Measurements from ENCODE around the gene LAMA3. TPM values are rescaled to one million over a fixed set of nuclear protein-coding genes. Genes with fewer than 3 reads are reported as not detected.

LAMA3 gene
- total RNA-seq, 1 donor from 2014 or later: 1.7 TPM

- Mint-ChIP-seq H3K9me3 (ENCODE audit: unreplicated experiment) (no peaks in the 10 kb centered on the region), H3K27ac (ENCODE audit: unreplicated experiment) (no peak overlapping the region), H3K36me3 (ENCODE audit: low read depth, unreplicated experiment) (no peaks in the 10 kb centered on the region), H3K4me1 (ENCODE audit: unreplicated experiment) (peaks cover 4% of the 10 kb centered on the region), H3K27me3 (ENCODE audit: unreplicated experiment) (no peaks in the 10 kb centered on the region), H3K4me3 (ENCODE audit: unreplicated experiment) (no peak overlapping the region)
- peak; percentile 76 for TF ChIP-seq CTCF (IDR thresholded peaks at IDR 0.05; ENCODE audit: unreplicated experiment)
- DNase-seq (ENCODE audit: low spot score): peak; percentile 85
Measured at GRCh38 chr18:23918395-23919032, 229.3 kb downstream of the LAMA3 start.

- DNase-seq (ENCODE audit: low spot score): no peak
- TF ChIP-seq CTCF (IDR thresholded peaks at IDR 0.05; ENCODE audit: unreplicated experiment): no peak
- H3K9me3 Mint-ChIP-seq (ENCODE audit: unreplicated experiment): no peaks in the 10 kb centered on the region
- no peaks in the 10 kb centered on the region for H3K27me3 Mint-ChIP-seq (ENCODE audit: unreplicated experiment)
- no peak overlapping the region for H3K27ac Mint-ChIP-seq (ENCODE audit: unreplicated experiment)
- H3K4me3 Mint-ChIP-seq (ENCODE audit: unreplicated experiment): no peak overlapping the region
- no peaks in the 10 kb centered on the region for H3K36me3 Mint-ChIP-seq (ENCODE audit: low read depth, unreplicated experiment)
- peaks cover 4% of the 10 kb centered on the region for H3K4me1 Mint-ChIP-seq (ENCODE audit: unreplicated experiment)
Measured at GRCh38 chr18:23920054-23920453, 230.8 kb downstream of the LAMA3 start.

GRCh38 chr18:23921716-23922285, 232.5 kb downstream of the LAMA3 start:
- Mint-ChIP-seq H3K27ac (ENCODE audit: unreplicated experiment) (no peak overlapping the region), H3K36me3 (ENCODE audit: low read depth, unreplicated experiment) (no peaks in the 10 kb centered on the region), H3K4me3 (ENCODE audit: unreplicated experiment) (no peak overlapping the region), H3K27me3 (ENCODE audit: unreplicated experiment) (no peaks in the 10 kb centered on the region), H3K4me1 (ENCODE audit: unreplicated experiment) (peaks cover 4% of the 10 kb centered on the region), H3K9me3 (ENCODE audit: unreplicated experiment) (no peaks in the 10 kb centered on the region)
- DNase-seq (ENCODE audit: low spot score): no peak
- no peak for TF ChIP-seq CTCF (IDR thresholded peaks at IDR 0.05; ENCODE audit: unreplicated experiment)

GRCh38 chr18:23922939-23923338, 233.7 kb downstream of the LAMA3 start:
- Mint-ChIP-seq H3K9me3 (ENCODE audit: unreplicated experiment) (no peaks in the 10 kb centered on the region), H3K27ac (ENCODE audit: unreplicated experiment) (no peak overlapping the region), H3K36me3 (ENCODE audit: low read depth, unreplicated experiment) (no peaks in the 10 kb centered on the region), H3K4me3 (ENCODE audit: unreplicated experiment) (no peak overlapping the region), H3K27me3 (ENCODE audit: unreplicated experiment) (no peaks in the 10 kb centered on the region), H3K4me1 (ENCODE audit: unreplicated experiment) (peaks cover 4% of the 10 kb centered on the region)
- no peak for DNase-seq (ENCODE audit: low spot score)
- TF ChIP-seq CTCF (IDR thresholded peaks at IDR 0.05; ENCODE audit: unreplicated experiment): no peak

- Mint-ChIP-seq H3K27me3 (ENCODE audit: unreplicated experiment) (no peaks in the 10 kb centered on the region), H3K36me3 (ENCODE audit: low read depth, unreplicated experiment) (no peaks in the 10 kb centered on the region), H3K9me3 (ENCODE audit: unreplicated experiment) (no peaks in the 10 kb centered on the region), H3K4me3 (ENCODE audit: unreplicated experiment) (no peak overlapping the region), H3K27ac (ENCODE audit: unreplicated experiment) (no peak overlapping the region), H3K4me1 (ENCODE audit: unreplicated experiment) (no peaks in the 10 kb centered on the region)
- no peak for DNase-seq (ENCODE audit: low spot score)
- TF ChIP-seq CTCF (IDR thresholded peaks at IDR 0.05; ENCODE audit: unreplicated experiment): no peak
Measured at GRCh38 chr18:23924813-23925212, 235.6 kb downstream of the LAMA3 start.
